Natural killer cell (primary cell): Measurements from ENCODE around the gene ACAD10. TPM values are rescaled to one million over a fixed set of nuclear protein-coding genes. Genes with fewer than 3 reads are reported as not detected.

ENCODE experiments used
- ATAC-seq, 3 donors: fragments of 150-1000 bp in 2 of 3; fragments of 200-7000 bp in 1 of 3; cut with Tn5 transposase; 1 replicate in 1 of 3; 2 replicates in 2 of 3; pipeline ENCODE4 v1.10.0; 2021; ENCODE audit warnings: mild to moderate bottlenecking in 2 of 3, moderate library complexity in 2 of 3
- DNase-seq, 2 donors: peaks; one replicate each; pipeline versions ENCODE4 v3.0.0 to v3.0.0-alpha.2; 2013 to 2021; ENCODE audit warnings: mixed read lengths in 1 of 2
- H3K27ac ChIP-seq: one replicate; pipeline ENCODE4 v1.5.1; 2013; ENCODE audit warnings: mild to moderate bottlenecking, low read length
- H3K27me3 ChIP-seq: one replicate; pipeline ENCODE4 v1.6.1; 2013; ENCODE audit warnings: low read length; ENCODE audit not compliant: control insufficient read depth, insufficient read depth
- H3K36me3 ChIP-seq: one replicate; pipeline ENCODE4 v1.6.1; 2013; ENCODE audit warnings: low read length; ENCODE audit not compliant: control insufficient read depth, insufficient read depth
- H3K4me1 ChIP-seq: one replicate; pipeline ENCODE4 v1.6.1; 2013; ENCODE audit warnings: low read length; ENCODE audit not compliant: control insufficient read depth, insufficient read depth
- H3K4me3 ChIP-seq: one replicate; pipeline ENCODE4 v1.5.1; 2013; ENCODE audit warnings: low read length
- H3K9me3 ChIP-seq: one replicate; pipeline ENCODE4 v1.6.1; 2013; ENCODE audit warnings: low read length; ENCODE audit not compliant: control insufficient read depth, insufficient read depth
- H3K27ac Mint-ChIP-seq, 2 donors: one replicate each; pipeline ENCODE4 v1.8.0; 2022; ENCODE audit warnings: mild to moderate bottlenecking in 2 of 2, mixed read lengths in 2 of 2, moderate library complexity in 1 of 2
- H3K27me3 Mint-ChIP-seq, 2 donors: one replicate each; pipeline ENCODE4 v1.8.0; 2022; ENCODE audit warnings: low read depth in 2 of 2, mixed read lengths in 2 of 2
- H3K36me3 Mint-ChIP-seq: one replicate; pipeline ENCODE4 v1.8.0; 2022; ENCODE audit warnings: mixed read lengths
- H3K4me1 Mint-ChIP-seq, 2 donors: one replicate each; pipeline ENCODE4 v1.8.0; 2022; ENCODE audit warnings: mixed read lengths in 2 of 2
- H3K4me3 Mint-ChIP-seq: one replicate; pipeline ENCODE4 v1.8.0; 2022; ENCODE audit warnings: mild to moderate bottlenecking, moderate library complexity, mixed read lengths
- H3K9me3 Mint-ChIP-seq, 2 donors: one replicate each; pipeline ENCODE4 v1.8.0; 2022; ENCODE audit warnings: mixed read lengths in 2 of 2
- CTCF ChIP-seq: fragments of 200-600 bp; IDR thresholded peaks from one replicate; pipeline ENCODE4 v1.8.0; 2022; ENCODE audit warnings: antibody characterized with exemption
- WGBS: methylation state at CpG from one replicate; pipeline ENCODE4 v1.1.7; 2013; ENCODE audit warnings: missing lambda C conversion rate; ENCODE audit not compliant: insufficient coverage; 5-methylcytosine and 5-hydroxymethylcytosine counted together
- intact Hi-C: fragments of 100-400 bp; cut with micrococcal nuclease; formaldehyde crosslinking; loops from one replicate; pipeline ENCODE4 v1.14.2; 2022
- total RNA-seq, 4 donors: library from RNA; stranded (reverse); fragments of 120-200 nt in 1 of 4; gene quantifications; one replicate each; pipeline versions ENCODE4 v1.2.3 to v1.2.4, GENCODE V29; 2013 to 2022

ACAD10 gene
- total RNA-seq, 3 donors from 2014 or later (not counting 1 experiment from before 2014, with no cell fraction given): 19.0 to 29.0 (median 27.0) TPM

- Histone ChIP-seq H3K36me3 (peaks cover 28% of the 10 kb centered on the region), H3K27ac (no peak overlapping the region), H3K27me3 (no peaks in the 10 kb centered on the region), H3K4me3 (no peak overlapping the region), H3K9me3 (no peaks in the 10 kb centered on the region), H3K4me1 (no peaks in the 10 kb centered on the region)
- Mint-ChIP-seq H3K27ac (no peak overlapping the region), H3K27me3 (no peaks in the 10 kb centered on the region), H3K9me3 (no peaks in the 10 kb centered on the region), H3K4me1 (no peaks in the 10 kb centered on the region), H3K36me3 (no peaks in the 10 kb centered on the region), H3K4me3 (no peak overlapping the region)
- ATAC-seq: no peak
- no peak for DNase-seq
- no peak for TF ChIP-seq CTCF
- WGBS: 98% methylated on average over 4 of the region's 4 CpGs
- intact Hi-C loops: no loop called here
Measured at GRCh38 chr12:111749391-111749790, 63.5 kb downstream of the ACAD10 start.

GRCh38 chr12:111753144-111753881 lies 67.5 kb downstream of the ACAD10 start:
- Histone ChIP-seq H3K27me3 (no peaks in the 10 kb centered on the region), H3K4me3 (no peak overlapping the region), H3K9me3 (no peaks in the 10 kb centered on the region), H3K4me1 (peaks cover 12% of the 10 kb centered on the region), H3K36me3 (peaks cover 22% of the 10 kb centered on the region), H3K27ac (no peak overlapping the region)
- Mint-ChIP-seq H3K27ac (no peak overlapping the region), H3K4me1 (peaks cover 0 to 7% of the 10 kb centered on the region in 2 donors), H3K4me3 (no peak overlapping the region), H3K36me3 (no peaks in the 10 kb centered on the region), H3K27me3 (no peaks in the 10 kb centered on the region), H3K9me3 (no peaks in the 10 kb centered on the region)
- 87% methylated on average over 23 of the region's 23 CpGs for WGBS
- no peak for ATAC-seq
- peak in 1 of 2 donors; percentile 19 for DNase-seq
- no peak for TF ChIP-seq CTCF
- intact Hi-C loops: no loop called here

DNA sequence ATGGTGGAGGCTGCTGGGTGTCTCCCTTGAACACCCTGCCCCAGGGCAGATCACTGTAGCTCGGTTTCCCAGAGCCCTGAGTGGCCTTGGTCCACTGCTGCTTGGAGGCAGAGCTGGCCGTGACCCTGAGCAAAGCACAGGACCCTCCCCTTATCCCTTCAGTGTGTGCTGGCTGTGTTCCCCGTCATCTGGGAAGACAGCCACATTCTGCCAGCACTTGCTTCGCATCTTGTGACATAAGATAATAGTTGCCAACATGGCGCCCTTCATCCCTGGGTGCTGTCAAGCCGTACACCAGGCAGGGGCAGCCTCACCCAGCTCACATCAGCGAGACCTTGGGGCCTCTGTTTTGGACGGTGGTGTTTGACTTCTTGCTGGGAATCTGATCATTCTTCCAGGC lies 68.8 kb downstream of the ACAD10 start:
- Mint-ChIP-seq H3K27ac (no peak overlapping the region), H3K36me3 (no peaks in the 10 kb centered on the region), H3K27me3 (no peaks in the 10 kb centered on the region), H3K9me3 (no peaks in the 10 kb centered on the region), H3K4me3 (no peak overlapping the region), H3K4me1 (peaks cover 0 to 7% of the 10 kb centered on the region in 2 donors)
- no peak for TF ChIP-seq CTCF
- Histone ChIP-seq H3K9me3 (no peaks in the 10 kb centered on the region), H3K36me3 (peaks cover 14% of the 10 kb centered on the region), H3K4me3 (no peak overlapping the region), H3K27me3 (no peaks in the 10 kb centered on the region), H3K27ac (no peak overlapping the region), H3K4me1 (peaks cover 18% of the 10 kb centered on the region)
- DNase-seq (no peak), ATAC-seq (no peak)
- 94% methylated on average over 8 of the region's 8 CpGs for WGBS
- intact Hi-C loops: no loop called here

- intact Hi-C loops: no loop called here
- H3K27me3 Mint-ChIP-seq: no peaks in the 10 kb centered on the region
- no peak for ATAC-seq
- H3K4me3 ChIP-seq: no peak overlapping the region
- DNase-seq: no peak
- no peaks in the 10 kb centered on the region for H3K27me3 ChIP-seq
- H3K36me3 Mint-ChIP-seq: no peaks in the 10 kb centered on the region
- H3K27ac Mint-ChIP-seq: no peak overlapping the region
- H3K9me3 Mint-ChIP-seq: no peaks in the 10 kb centered on the region
- H3K4me1 ChIP-seq: peaks cover 18% of the 10 kb centered on the region
- no peak overlapping the region for H3K27ac ChIP-seq
- peaks cover 0 to 7% of the 10 kb centered on the region in 2 donors for H3K4me1 Mint-ChIP-seq
- H3K4me3 Mint-ChIP-seq: no peak overlapping the region
- H3K36me3 ChIP-seq: peaks cover 10% of the 10 kb centered on the region
- TF ChIP-seq CTCF: no peak
- WGBS: 94% methylated on average over 15 of the region's 15 CpGs
- no peaks in the 10 kb centered on the region for H3K9me3 ChIP-seq
Measured at GRCh38 chr12:111756196-111756595, 70.3 kb downstream of the ACAD10 start.
